ENCODE results near the gene FAM81B. TPM values are rescaled to one million over a fixed set of nuclear protein-coding genes. Genes with fewer than 3 reads are reported as not detected.

The FAM81B gene
- polyA plus RNA-seq, 1 donor (not counting 4 experiments of a cell fraction or from before 2014, with no cell fraction given), result not detected

DNA sequence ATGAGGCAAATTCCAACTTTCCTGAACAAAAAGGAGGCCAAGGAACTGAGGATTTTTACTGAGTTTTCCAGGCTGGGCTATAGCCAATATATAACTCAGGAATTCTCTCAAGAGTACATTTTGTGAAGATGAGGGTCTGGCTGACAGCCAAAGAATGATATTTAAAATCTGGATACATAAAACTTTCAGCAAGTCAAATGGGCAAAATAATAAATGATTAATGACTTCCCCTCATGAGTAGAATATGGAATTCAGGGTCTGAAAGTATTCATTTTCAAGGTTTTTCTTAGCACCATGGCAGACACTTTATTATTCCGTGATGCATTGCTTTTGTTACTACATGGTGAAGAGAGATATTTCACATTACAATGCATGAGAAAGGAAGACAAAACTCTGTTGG lies 7.8 kb downstream of the FAM81B start:
- dilution Hi-C loops (cut with MboI; ENCODE audit: extremely low pct_ligation_motif_present, low sequenced_read_pairs), result no loop called here
- no peak for FAIRE-seq
- TF ChIP-seq, protein P1, sequence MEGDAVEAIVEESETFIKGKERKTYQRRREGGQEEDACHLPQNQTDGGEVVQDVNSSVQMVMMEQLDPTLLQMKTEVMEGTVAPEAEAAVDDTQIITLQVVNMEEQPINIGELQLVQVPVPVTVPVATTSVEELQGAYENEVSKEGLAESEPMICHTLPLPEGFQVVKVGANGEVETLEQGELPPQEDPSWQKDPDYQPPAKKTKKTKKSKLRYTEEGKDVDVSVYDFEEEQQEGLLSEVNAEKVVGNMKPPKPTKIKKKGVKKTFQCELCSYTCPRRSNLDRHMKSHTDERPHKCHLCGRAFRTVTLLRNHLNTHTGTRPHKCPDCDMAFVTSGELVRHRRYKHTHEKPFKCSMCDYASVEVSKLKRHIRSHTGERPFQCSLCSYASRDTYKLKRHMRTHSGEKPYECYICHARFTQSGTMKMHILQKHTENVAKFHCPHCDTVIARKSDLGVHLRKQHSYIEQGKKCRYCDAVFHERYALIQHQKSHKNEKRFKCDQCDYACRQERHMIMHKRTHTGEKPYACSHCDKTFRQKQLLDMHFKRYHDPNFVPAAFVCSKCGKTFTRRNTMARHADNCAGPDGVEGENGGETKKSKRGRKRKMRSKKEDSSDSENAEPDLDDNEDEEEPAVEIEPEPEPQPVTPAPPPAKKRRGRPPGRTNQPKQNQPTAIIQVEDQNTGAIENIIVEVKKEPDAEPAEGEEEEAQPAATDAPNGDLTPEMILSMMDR (optimal IDR thresholded peaks at IDR 0.05 in 1 of 3, IDR thresholded peaks at IDR 0.05 in 1 of 3, conservative IDR thresholded peaks at IDR 0.05 in 1 of 3; ENCODE audit: extremely low read depth in 1 of 3, insufficient read depth in 2 of 3, low read length in 3 of 3), result no peak
- no peak for TF ChIP-seq EZH2 (IDR thresholded peaks at IDR 0.05; ENCODE audit: low read length)
- H3K9ac ChIP-seq (ENCODE audit: control insufficient read depth, extremely low read depth, insufficient read depth, low read length), result no peak overlapping the region
- DNase-seq (ENCODE audit: low read depth, low spot score), result no peak
- no peaks in the 10 kb centered on the region for H4K20me1 ChIP-seq (ENCODE audit: control insufficient read depth, extremely low read depth, insufficient read depth, low read length)
- no peak overlapping the region for H3K4me2 ChIP-seq (ENCODE audit: control insufficient read depth, extremely low read depth, insufficient read depth, low read depth, low read length)
- no peaks in the 10 kb centered on the region for H3K4me1 ChIP-seq (ENCODE audit: control insufficient read depth, extremely low read depth, insufficient read depth, low read length)
- H3K79me2 ChIP-seq (ENCODE audit: control insufficient read depth, insufficient read depth, low read length), result no peaks in the 10 kb centered on the region
- H3K9me1 ChIP-seq (ENCODE audit: control insufficient read depth, extremely low read depth, insufficient read depth, low read length), result no peaks in the 10 kb centered on the region
- H3K27me3 ChIP-seq (ENCODE audit: control insufficient read depth, extremely low read depth, insufficient read depth, low read length), result peaks cover 5% of the 10 kb centered on the region
- H3K4me3 ChIP-seq (ENCODE audit: control insufficient read depth in 2 of 3, extremely low read depth in 1 of 3, insufficient read depth in 2 of 3, low read depth in 1 of 3, low read length in 3 of 3), result no peak overlapping the region
- no peak overlapping the region for H2AFZ ChIP-seq (ENCODE audit: control insufficient read depth, low read length)
- no peak overlapping the region for H3K27ac ChIP-seq (ENCODE audit: control insufficient read depth, insufficient read depth, low read length)
- no peaks in the 10 kb centered on the region for H3K9me3 ChIP-seq (ENCODE audit: control insufficient read depth, low read depth, low read length)
- no peaks in the 10 kb centered on the region for H3K36me3 ChIP-seq (ENCODE audit: control insufficient read depth in 2 of 2, extremely low read depth in 1 of 2, insufficient read depth in 2 of 2, low read length in 2 of 2)

DNA sequence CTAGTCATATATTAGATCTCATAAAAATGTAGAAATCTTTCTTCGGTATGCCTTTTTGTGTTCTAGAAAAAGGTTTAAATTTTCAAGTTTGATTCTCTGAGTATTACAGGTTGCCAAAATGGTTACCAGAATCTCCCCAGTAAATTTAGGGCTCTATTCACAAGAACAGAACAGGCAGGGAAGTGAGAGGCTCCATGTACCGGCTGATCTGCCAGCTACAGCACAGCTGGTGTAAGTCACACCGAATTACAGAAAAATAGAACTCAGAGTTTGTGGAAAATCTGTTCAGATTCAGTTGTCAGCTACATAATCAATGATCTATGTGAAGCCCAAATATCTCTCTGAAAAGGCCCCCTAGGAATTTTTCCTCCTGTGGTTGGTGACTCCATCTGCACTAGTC lies 10.5 kb downstream of the FAM81B start:
- no peak overlapping the region for H2AFZ ChIP-seq (ENCODE audit: control insufficient read depth, low read length)
- no peaks in the 10 kb centered on the region for H3K4me1 ChIP-seq (ENCODE audit: control insufficient read depth, extremely low read depth, insufficient read depth, low read length)
- no peaks in the 10 kb centered on the region for H3K79me2 ChIP-seq (ENCODE audit: control insufficient read depth, insufficient read depth, low read length)
- DNase-seq (ENCODE audit: low read depth, low spot score) (no peak), FAIRE-seq (no peak)
- H4K20me1 ChIP-seq (ENCODE audit: control insufficient read depth, extremely low read depth, insufficient read depth, low read length), result no peaks in the 10 kb centered on the region
- H3K9me3 ChIP-seq (ENCODE audit: control insufficient read depth, low read depth, low read length), result no peaks in the 10 kb centered on the region
- dilution Hi-C loops (cut with MboI; ENCODE audit: extremely low pct_ligation_motif_present, low sequenced_read_pairs), result no loop called here
- H3K27me3 ChIP-seq (ENCODE audit: control insufficient read depth, extremely low read depth, insufficient read depth, low read length), result no peaks in the 10 kb centered on the region
- no peak overlapping the region for H3K27ac ChIP-seq (ENCODE audit: control insufficient read depth, insufficient read depth, low read length)
- no peaks in the 10 kb centered on the region for H3K9me1 ChIP-seq (ENCODE audit: control insufficient read depth, extremely low read depth, insufficient read depth, low read length)
- no peak for TF ChIP-seq EZH2 (IDR thresholded peaks at IDR 0.05; ENCODE audit: low read length)
- TF ChIP-seq, protein P1 (optimal IDR thresholded peaks at IDR 0.05 in 1 of 3, IDR thresholded peaks at IDR 0.05 in 1 of 3, conservative IDR thresholded peaks at IDR 0.05 in 1 of 3; ENCODE audit: extremely low read depth in 1 of 3, insufficient read depth in 2 of 3, low read length in 3 of 3), result no peak
- H3K4me3 ChIP-seq (ENCODE audit: control insufficient read depth in 2 of 3, extremely low read depth in 1 of 3, insufficient read depth in 2 of 3, low read depth in 1 of 3, low read length in 3 of 3), result no peak overlapping the region
- H3K36me3 ChIP-seq (ENCODE audit: control insufficient read depth in 2 of 2, extremely low read depth in 1 of 2, insufficient read depth in 2 of 2, low read length in 2 of 2), result no peaks in the 10 kb centered on the region
- no peak overlapping the region for H3K4me2 ChIP-seq (ENCODE audit: control insufficient read depth, extremely low read depth, insufficient read depth, low read depth, low read length)
- H3K9ac ChIP-seq (ENCODE audit: control insufficient read depth, extremely low read depth, insufficient read depth, low read length), result no peak overlapping the region
